ENCODE measurements around the gene DDX54. TPM values are rescaled to one million over a fixed set of nuclear protein-coding genes. Genes with fewer than 3 reads are reported as not detected.

Gene DDX54
- total RNA-seq, 1 experiment from 2014 or later, result 151 TPM

GRCh38 chr12:113143959-113144358 is 41.3 kb downstream of the DDX54 start:
- Mint-ChIP-seq H3K4me3 (no peak overlapping the region), H3K27ac (no peak overlapping the region), H3K36me3 (peaks cover 5% of the 10 kb centered on the region; the same call in 1 of the 2 replicates), H3K9me3 (peaks cover 6% of the 10 kb centered on the region), H3K4me1 (peaks cover 4% of the 10 kb centered on the region), H3K27me3 (ENCODE audit: low read depth) (peaks cover 7% of the 10 kb centered on the region; the same call in 1 of the 2 replicates)
- ChIA-PET POLR2A (no interaction called here), CTCF (interaction anchor here (1.2 to 2.0 kb wide), 2 partner anchors 9 kb away, joined by 6 to 8 read pairs; partner anchors contain the start of gene RASAL1)
- ATAC-seq (no peak), DNase-seq (ENCODE audit: low spot score) (no peak)
- no peak for TF ChIP-seq ATF3 (CRISPR knock-in tag; conservative IDR thresholded peaks at IDR 0.05)
- peak; percentile 77; the same call in 1 of the 2 replicates for TF ChIP-seq ZNF121 (CRISPR knock-in tag; IDR thresholded peaks at IDR 0.05)
- TF ChIP-seq, protein P1, sequence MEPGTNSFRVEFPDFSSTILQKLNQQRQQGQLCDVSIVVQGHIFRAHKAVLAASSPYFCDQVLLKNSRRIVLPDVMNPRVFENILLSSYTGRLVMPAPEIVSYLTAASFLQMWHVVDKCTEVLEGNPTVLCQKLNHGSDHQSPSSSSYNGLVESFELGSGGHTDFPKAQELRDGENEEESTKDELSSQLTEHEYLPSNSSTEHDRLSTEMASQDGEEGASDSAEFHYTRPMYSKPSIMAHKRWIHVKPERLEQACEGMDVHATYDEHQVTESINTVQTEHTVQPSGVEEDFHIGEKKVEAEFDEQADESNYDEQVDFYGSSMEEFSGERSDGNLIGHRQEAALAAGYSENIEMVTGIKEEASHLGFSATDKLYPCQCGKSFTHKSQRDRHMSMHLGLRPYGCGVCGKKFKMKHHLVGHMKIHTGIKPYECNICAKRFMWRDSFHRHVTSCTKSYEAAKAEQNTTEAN (CRISPR knock-in tag; IDR thresholded peaks at IDR 0.05), result no peak
- TF ChIP-seq NFE2L1 (CRISPR knock-in tag; IDR thresholded peaks at IDR 0.05), result no peak
- TF ChIP-seq PRRX2 (CRISPR knock-in tag; IDR thresholded peaks at IDR 0.05), result no peak
- no peak for TF ChIP-seq JAZF1 (CRISPR knock-in tag; IDR thresholded peaks at IDR 0.05)
- TF ChIP-seq, protein P2, sequence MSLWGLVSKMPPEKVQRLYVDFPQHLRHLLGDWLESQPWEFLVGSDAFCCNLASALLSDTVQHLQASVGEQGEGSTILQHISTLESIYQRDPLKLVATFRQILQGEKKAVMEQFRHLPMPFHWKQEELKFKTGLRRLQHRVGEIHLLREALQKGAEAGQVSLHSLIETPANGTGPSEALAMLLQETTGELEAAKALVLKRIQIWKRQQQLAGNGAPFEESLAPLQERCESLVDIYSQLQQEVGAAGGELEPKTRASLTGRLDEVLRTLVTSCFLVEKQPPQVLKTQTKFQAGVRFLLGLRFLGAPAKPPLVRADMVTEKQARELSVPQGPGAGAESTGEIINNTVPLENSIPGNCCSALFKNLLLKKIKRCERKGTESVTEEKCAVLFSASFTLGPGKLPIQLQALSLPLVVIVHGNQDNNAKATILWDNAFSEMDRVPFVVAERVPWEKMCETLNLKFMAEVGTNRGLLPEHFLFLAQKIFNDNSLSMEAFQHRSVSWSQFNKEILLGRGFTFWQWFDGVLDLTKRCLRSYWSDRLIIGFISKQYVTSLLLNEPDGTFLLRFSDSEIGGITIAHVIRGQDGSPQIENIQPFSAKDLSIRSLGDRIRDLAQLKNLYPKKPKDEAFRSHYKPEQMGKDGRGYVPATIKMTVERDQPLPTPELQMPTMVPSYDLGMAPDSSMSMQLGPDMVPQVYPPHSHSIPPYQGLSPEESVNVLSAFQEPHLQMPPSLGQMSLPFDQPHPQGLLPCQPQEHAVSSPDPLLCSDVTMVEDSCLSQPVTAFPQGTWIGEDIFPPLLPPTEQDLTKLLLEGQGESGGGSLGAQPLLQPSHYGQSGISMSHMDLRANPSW (CRISPR knock-in tag; conservative IDR thresholded peaks at IDR 0.05; ENCODE audit: low read depth), result no peak

DNA sequence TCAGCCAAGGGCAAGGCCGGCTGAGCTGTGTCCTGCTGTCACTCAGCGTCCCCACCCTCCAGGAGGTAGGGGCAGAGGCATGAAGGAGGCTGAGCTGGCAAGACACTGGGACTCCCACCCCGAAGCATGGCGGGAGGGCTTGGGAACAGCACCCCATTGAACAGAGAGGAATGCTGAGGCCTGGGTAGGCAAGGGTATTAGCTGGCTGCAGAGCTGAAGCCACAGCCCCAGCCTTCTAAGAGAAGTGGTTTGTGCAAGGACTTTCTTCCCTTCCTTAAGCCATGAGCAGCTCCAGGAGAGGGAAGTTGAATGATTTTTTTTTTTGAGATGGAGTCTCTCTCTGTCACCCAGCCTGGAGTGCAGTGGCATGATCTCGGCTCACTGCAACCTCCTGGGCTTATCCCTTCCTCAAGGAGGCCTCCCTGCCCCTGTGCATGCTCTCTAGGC is 42.4 kb downstream of the DDX54 start:
- H3K9me3 Mint-ChIP-seq, result peaks cover 6% of the 10 kb centered on the region
- TF ChIP-seq FOXP1 (CRISPR knock-in tag; IDR thresholded peaks at IDR 0.05; ENCODE audit: borderline replicate concordance), result no peak
- no peak for TF ChIP-seq MAX (CRISPR knock-in tag; IDR thresholded peaks at IDR 0.05)
- TF ChIP-seq MLX (CRISPR knock-in tag; IDR thresholded peaks at IDR 0.05), result no peak
- TF ChIP-seq, protein P3, sequence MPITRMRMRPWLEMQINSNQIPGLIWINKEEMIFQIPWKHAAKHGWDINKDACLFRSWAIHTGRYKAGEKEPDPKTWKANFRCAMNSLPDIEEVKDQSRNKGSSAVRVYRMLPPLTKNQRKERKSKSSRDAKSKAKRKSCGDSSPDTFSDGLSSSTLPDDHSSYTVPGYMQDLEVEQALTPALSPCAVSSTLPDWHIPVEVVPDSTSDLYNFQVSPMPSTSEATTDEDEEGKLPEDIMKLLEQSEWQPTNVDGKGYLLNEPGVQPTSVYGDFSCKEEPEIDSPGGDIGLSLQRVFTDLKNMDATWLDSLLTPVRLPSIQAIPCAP (CRISPR knock-in tag; IDR thresholded peaks at IDR 0.05), result no peak
- TF ChIP-seq RELA (CRISPR knock-in tag; IDR thresholded peaks at IDR 0.05; ENCODE audit: borderline replicate concordance), result no peak
- TF ChIP-seq, protein P4, sequence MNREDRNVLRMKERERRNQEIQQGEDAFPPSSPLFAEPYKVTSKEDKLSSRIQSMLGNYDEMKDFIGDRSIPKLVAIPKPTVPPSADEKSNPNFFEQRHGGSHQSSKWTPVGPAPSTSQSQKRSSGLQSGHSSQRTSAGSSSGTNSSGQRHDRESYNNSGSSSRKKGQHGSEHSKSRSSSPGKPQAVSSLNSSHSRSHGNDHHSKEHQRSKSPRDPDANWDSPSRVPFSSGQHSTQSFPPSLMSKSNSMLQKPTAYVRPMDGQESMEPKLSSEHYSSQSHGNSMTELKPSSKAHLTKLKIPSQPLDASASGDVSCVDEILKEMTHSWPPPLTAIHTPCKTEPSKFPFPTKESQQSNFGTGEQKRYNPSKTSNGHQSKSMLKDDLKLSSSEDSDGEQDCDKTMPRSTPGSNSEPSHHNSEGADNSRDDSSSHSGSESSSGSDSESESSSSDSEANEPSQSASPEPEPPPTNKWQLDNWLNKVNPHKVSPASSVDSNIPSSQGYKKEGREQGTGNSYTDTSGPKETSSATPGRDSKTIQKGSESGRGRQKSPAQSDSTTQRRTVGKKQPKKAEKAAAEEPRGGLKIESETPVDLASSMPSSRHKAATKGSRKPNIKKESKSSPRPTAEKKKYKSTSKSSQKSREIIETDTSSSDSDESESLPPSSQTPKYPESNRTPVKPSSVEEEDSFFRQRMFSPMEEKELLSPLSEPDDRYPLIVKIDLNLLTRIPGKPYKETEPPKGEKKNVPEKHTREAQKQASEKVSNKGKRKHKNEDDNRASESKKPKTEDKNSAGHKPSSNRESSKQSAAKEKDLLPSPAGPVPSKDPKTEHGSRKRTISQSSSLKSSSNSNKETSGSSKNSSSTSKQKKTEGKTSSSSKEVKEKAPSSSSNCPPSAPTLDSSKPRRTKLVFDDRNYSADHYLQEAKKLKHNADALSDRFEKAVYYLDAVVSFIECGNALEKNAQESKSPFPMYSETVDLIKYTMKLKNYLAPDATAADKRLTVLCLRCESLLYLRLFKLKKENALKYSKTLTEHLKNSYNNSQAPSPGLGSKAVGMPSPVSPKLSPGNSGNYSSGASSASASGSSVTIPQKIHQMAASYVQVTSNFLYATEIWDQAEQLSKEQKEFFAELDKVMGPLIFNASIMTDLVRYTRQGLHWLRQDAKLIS (CRISPR knock-in tag; IDR thresholded peaks at IDR 0.05; ENCODE audit: borderline replicate concordance), result no peak
- TF ChIP-seq NR2C2 (CRISPR knock-in tag; IDR thresholded peaks at IDR 0.05), result no peak
- no peak for TF ChIP-seq ZNF423 (CRISPR knock-in tag; IDR thresholded peaks at IDR 0.05)
- TF ChIP-seq IRF2 (CRISPR knock-in tag; IDR thresholded peaks at IDR 0.05; ENCODE audit: borderline replicate concordance, low read depth), result no peak
- TF ChIP-seq NR1H2 (CRISPR knock-in tag; IDR thresholded peaks at IDR 0.05), result no peak
- TF ChIP-seq FOXK1 (CRISPR knock-in tag; IDR thresholded peaks at IDR 0.05), result no peak
- no peak for TF ChIP-seq NFE2L1 (CRISPR knock-in tag; IDR thresholded peaks at IDR 0.05)
- TF ChIP-seq NR3C1 (CRISPR knock-in tag; conservative IDR thresholded peaks at IDR 0.05; ENCODE audit: low read depth), result no peak
- TF ChIP-seq, protein P5, sequence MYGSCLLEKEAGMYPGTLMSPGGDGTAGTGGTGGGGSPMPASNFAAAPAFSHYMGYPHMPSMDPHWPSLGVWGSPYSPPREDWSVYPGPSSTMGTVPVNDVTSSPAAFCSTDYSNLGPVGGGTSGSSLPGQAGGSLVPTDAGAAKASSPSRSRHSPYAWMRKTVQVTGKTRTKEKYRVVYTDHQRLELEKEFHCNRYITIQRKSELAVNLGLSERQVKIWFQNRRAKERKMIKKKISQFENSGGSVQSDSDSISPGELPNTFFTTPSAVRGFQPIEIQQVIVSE (CRISPR knock-in tag; IDR thresholded peaks at IDR 0.05; ENCODE audit: borderline replicate concordance), result no peak
- no peak for TF ChIP-seq ZSCAN18 (CRISPR knock-in tag; IDR thresholded peaks at IDR 0.05)
- DNase-seq (ENCODE audit: low spot score) (no peak), ATAC-seq (no peak)
- POLR2A ChIA-PET, result no interaction called here
- CTCF ChIA-PET, result interaction anchor here (1.2 to 2.0 kb wide), 3 partner anchors 10 to 45 kb away, joined by 3 to 8 read pairs (median 6); no protein-coding TSS in a partner anchor
- no peak overlapping the region for H3K4me3 Mint-ChIP-seq
- H3K27me3 Mint-ChIP-seq (ENCODE audit: low read depth), result peaks cover 6% of the 10 kb centered on the region; the same call in 1 of the 2 replicates
- peaks cover 4% of the 10 kb centered on the region for H3K4me1 Mint-ChIP-seq
- H3K27ac Mint-ChIP-seq, result no peak overlapping the region
- peaks cover 5% of the 10 kb centered on the region; the same call in 1 of the 2 replicates for H3K36me3 Mint-ChIP-seq

All from WTC11 (cell line).